B cell (primary cell): ENCODE data around the gene USP7. TPM values are rescaled to one million over a fixed set of nuclear protein-coding genes. Genes with fewer than 3 reads are reported as not detected.

Experiments
- ATAC-seq: fragments of 200-7000 bp; cut with Tn5 transposase; one replicate; pipeline ENCODE4 v1.10.0; 2021; ENCODE audit warnings: low read depth, mild to moderate bottlenecking, moderate number of reproducible peaks, moderate library complexity
- CTCF ChIA-PET: fragments of 350-600 bp; sonication (Branson Sonifier 250); formaldehyde crosslinking; loops from one replicate; lab custom pipeline; 2021; ENCODE audit warnings: antibody characterized with exemption, inconsistent platforms; lab: Charles Lee
- POLR2A ChIA-PET: fragments of 350-600 bp; sonication (Branson Sonifier 250); formaldehyde crosslinking; loops from one replicate; lab custom pipeline; 2021; ENCODE audit warnings: antibody characterized with exemption; lab: Charles Lee
- DNase-seq: peaks from one replicate; pipeline ENCODE4 v3.0.0; 2013
- H2AFZ ChIP-seq: 2 replicates; pipeline ENCODE4 v1.6.1; 2012; ENCODE audit warnings: mild to moderate bottlenecking, low read depth, low read length; ENCODE audit not compliant: insufficient read depth, poor library complexity, severe bottlenecking
- H3K27ac ChIP-seq, 2 donors: 1 replicate in 1 of 2; 2 replicates in 1 of 2; pipeline ENCODE4 v1.5.1; 2012 to 2013; ENCODE audit warnings: low read length in 2 of 2, mild to moderate bottlenecking in 2 of 2, moderate library complexity in 1 of 2
- H3K27me3 ChIP-seq, 4 experiments: fragments of 200-600 bp in 1 of 4; sonication (generic) in 1 of 4; replicated peaks in 1 of 4; 1 replicate in 2 of 4; 2 replicates in 2 of 4; pipeline versions ENCODE4 v1.6.1 to v1.7.0; 2013 to 2016; ENCODE audit warnings: low read length in 3 of 4, mild to moderate bottlenecking in 2 of 4, mixed read lengths in 1 of 4, moderate library complexity in 1 of 4; ENCODE audit not compliant: insufficient read depth in 4 of 4, control insufficient read depth in 3 of 4; ENCODE audit errors: control extremely low read depth in 1 of 4
- H3K36me3 ChIP-seq, 2 experiments: replicated peaks in 1 of 2; 1 replicate in 1 of 2; 2 replicates in 1 of 2; pipeline versions ENCODE4 v1.6.1 to v1.7.1; 2013; ENCODE audit warnings: low read length in 1 of 2; ENCODE audit not compliant: insufficient read depth in 2 of 2, control insufficient read depth in 1 of 2; ENCODE audit errors: control extremely low read depth in 1 of 2, extremely low read depth in 1 of 2
- H3K4me1 ChIP-seq, 2 donors: fragments of 200-600 bp in 1 of 2; sonication (generic) in 1 of 2; 1 replicate in 1 of 2; 2 replicates in 1 of 2; pipeline versions ENCODE4 v1.5.1 to v1.6.1; 2013 to 2017; ENCODE audit warnings: low read length in 2 of 2; ENCODE audit not compliant: control insufficient read depth in 2 of 2, insufficient read depth in 2 of 2
- H3K4me2 ChIP-seq: replicated peaks from 2 replicates; pipeline ENCODE3; 2012; ENCODE audit warnings: mild to moderate bottlenecking, low read depth, low read length; ENCODE audit not compliant: poor library complexity, severe bottlenecking
- H3K4me3 ChIP-seq, 5 experiments: fragments of 200-600 bp in 1 of 5; sonication (generic) in 1 of 5; 1 replicate in 3 of 5; 2 replicates in 2 of 5; pipeline versions ENCODE4 v1.5.1 to v1.7.0; 2011 to 2016; ENCODE audit warnings: low read length in 4 of 5, mild to moderate bottlenecking in 4 of 5, low read depth in 2 of 5, control low read depth in 1 of 5, moderate library complexity in 1 of 5; ENCODE audit not compliant: insufficient read depth in 1 of 5; ENCODE audit errors: control extremely low read depth in 1 of 5, extremely low read depth in 1 of 5
- H3K79me2 ChIP-seq: fragments of 200-600 bp; sonication (generic); one replicate; pipeline ENCODE4 v1.6.0; 2016; ENCODE audit warnings: low read length; ENCODE audit not compliant: control insufficient read depth, insufficient read depth
- H3K9ac ChIP-seq: fragments of 200-600 bp; sonication (generic); 2 replicates; pipeline ENCODE4 v1.6.1; 2017; ENCODE audit warnings: mild to moderate bottlenecking, low read length, moderate library complexity
- H3K9me3 ChIP-seq, 3 donors: one replicate each; pipeline versions ENCODE4 v1.6.1 to v1.7.1; 2013; ENCODE audit warnings: low read length in 2 of 3; ENCODE audit not compliant: control insufficient read depth in 2 of 3, insufficient read depth in 1 of 3; ENCODE audit errors: control extremely low read depth in 1 of 3
- H4K20me1 ChIP-seq: 2 replicates; pipeline ENCODE4 v1.6.0; 2012; ENCODE audit warnings: mild to moderate bottlenecking, low read length; ENCODE audit not compliant: insufficient read depth, control insufficient read depth, poor library complexity, severe bottlenecking
- H3K27ac Mint-ChIP-seq: one replicate; pipeline ENCODE4 v1.8.0; 2021; ENCODE audit warnings: mixed read lengths
- H3K27me3 Mint-ChIP-seq: one replicate; pipeline ENCODE4 v1.8.0; 2021; ENCODE audit warnings: mixed read lengths
- H3K4me1 Mint-ChIP-seq: one replicate; pipeline ENCODE4 v1.8.0; 2021; ENCODE audit warnings: mixed read lengths
- H3K4me3 Mint-ChIP-seq: one replicate; pipeline ENCODE4 v1.8.0; 2021; ENCODE audit warnings: mixed read lengths
- H3K9me3 Mint-ChIP-seq: one replicate; pipeline ENCODE4 v1.8.0; 2022; ENCODE audit warnings: mixed read lengths; ENCODE audit not compliant: insufficient read depth
- CTCF ChIP-seq: fragments of 200-600 bp; IDR thresholded peaks from one replicate; pipeline ENCODE4 v1.8.0; 2022; ENCODE audit warnings: antibody characterized with exemption, mild to moderate bottlenecking
- EZH2 ChIP-seq: IDR thresholded peaks from 2 replicates; pipeline ENCODE4 v1.6.1; 2012; ENCODE audit warnings: borderline replicate concordance, low read depth, mild to moderate bottlenecking, moderate library complexity, low read length; ENCODE audit not compliant: insufficient read depth, poor library complexity, severe bottlenecking
- WGBS: methylation state at CpG from one replicate; pipeline ENCODE4 v1.1.5; 2013; ENCODE audit warnings: missing lambda C conversion rate; ENCODE audit not compliant: insufficient coverage; 5-methylcytosine and 5-hydroxymethylcytosine counted together
- intact Hi-C: fragments of 100-400 bp; cut with micrococcal nuclease; formaldehyde crosslinking; loops from one replicate; pipeline ENCODE4 v1.10.0; 2022
- polyA plus RNA-seq: library from polyadenylated mRNA; depleted of rRNA; stranded (reverse); fragments of >200 nt; gene quantifications from 2 replicates; pipeline ENCODE4 v1.2.3, GENCODE V29; 2012
- total RNA-seq, 2 donors: library from RNA; stranded (reverse); fragments of 120-200 nt in 1 of 2; gene quantifications; 1 replicate in 1 of 2; 2 replicates in 1 of 2; pipeline versions ENCODE4 v1.2.3 to v1.2.4, GENCODE V29; 2013 to 2022

The USP7 gene
- total and polyA plus RNA-seq, 2 donors (not counting 1 experiment from before 2014, with no cell fraction given): 27.4 to 223 TPM

- no peak overlapping the region for H3K4me2 ChIP-seq
- H3K4me1 Mint-ChIP-seq: no peaks in the 10 kb centered on the region
- CTCF ChIA-PET: no interaction called here
- DNase-seq (no peak), ATAC-seq (no peak)
- POLR2A ChIA-PET: no interaction called here
- no peaks in the 10 kb centered on the region for H3K36me3 ChIP-seq
- H3K27ac ChIP-seq: no peak overlapping the region
- no peak overlapping the region for H3K4me3 ChIP-seq
- H3K9me3 ChIP-seq: peaks cover 0 to 4% (median 0%) of the 10 kb centered on the region in 3 donors
- no peak overlapping the region for H2AFZ ChIP-seq
- no peaks in the 10 kb centered on the region for H3K79me2 ChIP-seq
- H3K4me3 Mint-ChIP-seq: no peak overlapping the region
- H3K27me3 ChIP-seq: no peaks in the 10 kb centered on the region
- TF ChIP-seq CTCF: no peak
- WGBS: 78% methylated on average over 3 of the region's 11 CpGs
- H3K9me3 Mint-ChIP-seq: no peaks in the 10 kb centered on the region
- no peaks in the 10 kb centered on the region for H3K4me1 ChIP-seq
- no peaks in the 10 kb centered on the region for H4K20me1 ChIP-seq
- no peak overlapping the region for H3K27ac Mint-ChIP-seq
- no peak overlapping the region for H3K9ac ChIP-seq
- intact Hi-C loops: no loop called here
- H3K27me3 Mint-ChIP-seq: peaks cover 12% of the 10 kb centered on the region
Observed at GRCh38 chr16:8975039-8975438, 11.3 kb upstream of the USP7 start.

DNA sequence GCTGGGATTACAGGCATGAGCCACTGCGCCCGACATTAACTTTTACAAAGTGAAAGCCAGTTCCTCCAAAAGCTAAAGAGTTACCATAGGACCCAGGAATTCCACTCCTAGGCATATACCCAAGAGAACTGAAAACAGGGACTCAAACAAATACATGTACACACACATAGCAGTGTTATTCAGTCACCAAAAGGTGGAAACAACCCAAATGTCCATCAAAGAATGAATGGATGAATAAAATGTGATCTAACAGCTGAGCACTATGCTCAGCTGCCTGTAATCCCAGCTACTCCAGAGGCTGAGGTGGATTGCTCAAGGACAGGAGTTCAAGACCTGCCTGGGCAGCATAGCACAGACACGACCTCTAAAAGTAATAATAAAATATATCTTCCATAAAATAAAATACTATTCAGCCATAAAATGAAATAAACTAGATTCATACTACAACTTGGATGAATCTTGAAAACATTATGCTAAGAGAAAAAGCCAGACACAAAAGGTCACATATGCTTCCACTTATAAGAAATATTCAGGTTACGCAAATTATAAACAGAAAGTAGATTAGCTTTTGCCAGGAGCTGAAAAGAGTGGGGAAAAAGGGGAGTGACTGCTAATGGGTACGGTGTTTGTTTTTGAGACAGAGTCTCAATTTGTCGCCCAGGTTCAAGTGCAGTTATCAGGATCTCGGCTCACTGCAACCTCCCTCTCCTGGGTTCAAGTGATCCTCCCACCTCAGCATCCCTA is 9.3 kb upstream of the USP7 start:
- no peak for TF ChIP-seq EZH2
- TF ChIP-seq CTCF: no peak
- intact Hi-C loops: no loop called here
- Mint-ChIP-seq H3K27ac (no peak overlapping the region), H3K27me3 (peaks cover 9% of the 10 kb centered on the region), H3K4me3 (no peak overlapping the region), H3K4me1 (no peaks in the 10 kb centered on the region), H3K9me3 (no peaks in the 10 kb centered on the region)
- H3K36me3 ChIP-seq: no peaks in the 10 kb centered on the region
- no peak overlapping the region for H3K9ac ChIP-seq
- peaks cover 0 to 4% (median 0%) of the 10 kb centered on the region in 3 donors for H3K9me3 ChIP-seq
- 98% methylated on average over 4 of the region's 7 CpGs for WGBS
- H3K4me2 ChIP-seq: no peak overlapping the region
- CTCF ChIA-PET: interaction anchor here (1.2 kb wide), 1 partner anchor 166 kb away, joined by 3 read pairs; no protein-coding TSS in a partner anchor
- no peaks in the 10 kb centered on the region for H3K79me2 ChIP-seq
- H3K27ac ChIP-seq: no peak overlapping the region
- H3K27me3 ChIP-seq: no peaks in the 10 kb centered on the region
- no peaks in the 10 kb centered on the region for H4K20me1 ChIP-seq
- DNase-seq: no peak
- ATAC-seq: no peak
- H3K4me1 ChIP-seq: no peaks in the 10 kb centered on the region
- no peak overlapping the region for H2AFZ ChIP-seq
- H3K4me3 ChIP-seq: no peak overlapping the region
- POLR2A ChIA-PET: interaction anchor here (0.6 kb wide), 1 partner anchor 35 kb away, joined by 4 read pairs; no protein-coding TSS in a partner anchor
